ENCODE data around the gene SLX4IP. TPM values are rescaled to one million over a fixed set of nuclear protein-coding genes. Genes with fewer than 3 reads are reported as not detected.

Gene SLX4IP
- total RNA-seq, 1 experiment from 2014 or later: 11.1 TPM

- H4K20me1 ChIP-seq (ENCODE audit: insufficient read depth): no peaks in the 10 kb centered on the region
- H3K27me3 ChIP-seq (ENCODE audit: insufficient read depth, low read length): no peaks in the 10 kb centered on the region
- no peak overlapping the region for H3K4me3 ChIP-seq (replicated peaks in 1 of 2; ENCODE audit: low read depth in 1 of 2, low read length in 2 of 2)
- BruUV-seq (replicated peaks): no TSS peak
- ChIA-PET CTCF (no interaction called here), RAD21 (ENCODE audit: low non-redundant PET in 1 of 2, low total read pairs in 2 of 2, uncharacterized antibody in 2 of 2, unreplicated experiment in 2 of 2) (no interaction called here), POLR2A (no interaction called here)
- intact Hi-C loops (cut with micrococcal nuclease): no loop called here
- H3K9ac ChIP-seq (ENCODE audit: low read length): no peak overlapping the region
- ATAC-seq: no peak
- DNase-seq (ENCODE audit: low read depth, low spot score): no peak
- peaks cover 9% of the 10 kb centered on the region; the same call in 1 of the 2 replicates for H3K79me2 ChIP-seq (ENCODE audit: insufficient read depth, low read length)
- TF ChIP-seq ZBTB33 (IDR thresholded peaks at IDR 0.05; ENCODE audit: extremely low read depth, insufficient replicate concordance, low read length): no peak
- TF ChIP-seq, protein P1, sequence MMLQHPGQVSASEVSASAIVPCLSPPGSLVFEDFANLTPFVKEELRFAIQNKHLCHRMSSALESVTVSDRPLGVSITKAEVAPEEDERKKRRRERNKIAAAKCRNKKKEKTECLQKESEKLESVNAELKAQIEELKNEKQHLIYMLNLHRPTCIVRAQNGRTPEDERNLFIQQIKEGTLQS (IDR thresholded peaks at IDR 0.05): no peak
- no peak for TF ChIP-seq EGR1 (IDR thresholded peaks at IDR 0.05; ENCODE audit: low read depth)
- TF ChIP-seq, protein P2, sequence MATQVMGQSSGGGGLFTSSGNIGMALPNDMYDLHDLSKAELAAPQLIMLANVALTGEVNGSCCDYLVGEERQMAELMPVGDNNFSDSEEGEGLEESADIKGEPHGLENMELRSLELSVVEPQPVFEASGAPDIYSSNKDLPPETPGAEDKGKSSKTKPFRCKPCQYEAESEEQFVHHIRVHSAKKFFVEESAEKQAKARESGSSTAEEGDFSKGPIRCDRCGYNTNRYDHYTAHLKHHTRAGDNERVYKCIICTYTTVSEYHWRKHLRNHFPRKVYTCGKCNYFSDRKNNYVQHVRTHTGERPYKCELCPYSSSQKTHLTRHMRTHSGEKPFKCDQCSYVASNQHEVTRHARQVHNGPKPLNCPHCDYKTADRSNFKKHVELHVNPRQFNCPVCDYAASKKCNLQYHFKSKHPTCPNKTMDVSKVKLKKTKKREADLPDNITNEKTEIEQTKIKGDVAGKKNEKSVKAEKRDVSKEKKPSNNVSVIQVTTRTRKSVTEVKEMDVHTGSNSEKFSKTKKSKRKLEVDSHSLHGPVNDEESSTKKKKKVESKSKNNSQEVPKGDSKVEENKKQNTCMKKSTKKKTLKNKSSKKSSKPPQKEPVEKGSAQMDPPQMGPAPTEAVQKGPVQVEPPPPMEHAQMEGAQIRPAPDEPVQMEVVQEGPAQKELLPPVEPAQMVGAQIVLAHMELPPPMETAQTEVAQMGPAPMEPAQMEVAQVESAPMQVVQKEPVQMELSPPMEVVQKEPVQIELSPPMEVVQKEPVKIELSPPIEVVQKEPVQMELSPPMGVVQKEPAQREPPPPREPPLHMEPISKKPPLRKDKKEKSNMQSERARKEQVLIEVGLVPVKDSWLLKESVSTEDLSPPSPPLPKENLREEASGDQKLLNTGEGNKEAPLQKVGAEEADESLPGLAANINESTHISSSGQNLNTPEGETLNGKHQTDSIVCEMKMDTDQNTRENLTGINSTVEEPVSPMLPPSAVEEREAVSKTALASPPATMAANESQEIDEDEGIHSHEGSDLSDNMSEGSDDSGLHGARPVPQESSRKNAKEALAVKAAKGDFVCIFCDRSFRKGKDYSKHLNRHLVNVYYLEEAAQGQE (IDR thresholded peaks at IDR 0.05; ENCODE audit: low read depth): no peak
- TF ChIP-seq, protein P3, sequence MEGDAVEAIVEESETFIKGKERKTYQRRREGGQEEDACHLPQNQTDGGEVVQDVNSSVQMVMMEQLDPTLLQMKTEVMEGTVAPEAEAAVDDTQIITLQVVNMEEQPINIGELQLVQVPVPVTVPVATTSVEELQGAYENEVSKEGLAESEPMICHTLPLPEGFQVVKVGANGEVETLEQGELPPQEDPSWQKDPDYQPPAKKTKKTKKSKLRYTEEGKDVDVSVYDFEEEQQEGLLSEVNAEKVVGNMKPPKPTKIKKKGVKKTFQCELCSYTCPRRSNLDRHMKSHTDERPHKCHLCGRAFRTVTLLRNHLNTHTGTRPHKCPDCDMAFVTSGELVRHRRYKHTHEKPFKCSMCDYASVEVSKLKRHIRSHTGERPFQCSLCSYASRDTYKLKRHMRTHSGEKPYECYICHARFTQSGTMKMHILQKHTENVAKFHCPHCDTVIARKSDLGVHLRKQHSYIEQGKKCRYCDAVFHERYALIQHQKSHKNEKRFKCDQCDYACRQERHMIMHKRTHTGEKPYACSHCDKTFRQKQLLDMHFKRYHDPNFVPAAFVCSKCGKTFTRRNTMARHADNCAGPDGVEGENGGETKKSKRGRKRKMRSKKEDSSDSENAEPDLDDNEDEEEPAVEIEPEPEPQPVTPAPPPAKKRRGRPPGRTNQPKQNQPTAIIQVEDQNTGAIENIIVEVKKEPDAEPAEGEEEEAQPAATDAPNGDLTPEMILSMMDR (IDR thresholded peaks at IDR 0.05 in 2 of 3, conservative IDR thresholded peaks at IDR 0.05 in 1 of 3; ENCODE audit: borderline replicate concordance in 1 of 3, insufficient read depth in 1 of 3, low read depth in 2 of 3, low read length in 2 of 3): no peak
- no peak for TF ChIP-seq CBX3 (IDR thresholded peaks at IDR 0.05; ENCODE audit: low read depth)
- no peak for TF ChIP-seq SRF (IDR thresholded peaks at IDR 0.05; ENCODE audit: low read depth)
- TF ChIP-seq ELF1 (IDR thresholded peaks at IDR 0.05; ENCODE audit: borderline replicate concordance, low read depth): no peak
- no peak for TF ChIP-seq CEBPB (IDR thresholded peaks at IDR 0.05; ENCODE audit: low read depth)
- no peak for TF ChIP-seq ZFX (IDR thresholded peaks at IDR 0.05)
- TF ChIP-seq EZH2phosphoT487 (IDR thresholded peaks at IDR 0.05; ENCODE audit: borderline replicate concordance): no peak
- no peak for TF ChIP-seq SP1 (IDR thresholded peaks at IDR 0.05; ENCODE audit: low read depth)
- peaks cover 7 to 9% of the 10 kb centered on the region in 2 experiments; a peak in 3 of 4 replicates for H3K4me1 ChIP-seq (ENCODE audit: control insufficient read depth in 1 of 2, insufficient read depth in 2 of 2, low read length in 2 of 2)
- no peaks in the 10 kb centered on the region for H3K9me3 ChIP-seq (ENCODE audit: control insufficient read depth in 1 of 2, insufficient read depth in 1 of 2, low read depth in 1 of 2, low read length in 2 of 2)
- no peak overlapping the region for H2AFZ ChIP-seq (ENCODE audit: low read depth, low read length, poor library complexity, severe bottlenecking)
- no peak overlapping the region for H3K27ac ChIP-seq (ENCODE audit: low read depth, low read length)
- H3K4me2 ChIP-seq (ENCODE audit: low read length): no peak overlapping the region
- H3K9me2 ChIP-seq (ENCODE audit: insufficient read depth): no peaks in the 10 kb centered on the region
- no peaks in the 10 kb centered on the region for H3K36me3 ChIP-seq (ENCODE audit: control insufficient read depth in 1 of 2, insufficient read depth in 2 of 2, low read length in 2 of 2)
Measured at GRCh38 chr20:10501402-10501801, 66.3 kb downstream of the SLX4IP start.

Data from HCT116 (cell line).